ENCODE measurements around the gene BAK1. TPM values are rescaled to one million over a fixed set of nuclear protein-coding genes. Genes with fewer than 3 reads are reported as not detected.
A peak's percentile ranks its signal among the peaks of the same experiment; 100 is the strongest.
"Not testable (repeated sequence)": the region's sequence is repeated elsewhere in the genome, so short reads cannot be mapped to it uniquely, and the experiment has no call there.

Gene BAK1
- polyA plus RNA-seq, 3 donors from 2014 or later = 26.6 to 46.6 (median 32.4) TPM

DNA sequence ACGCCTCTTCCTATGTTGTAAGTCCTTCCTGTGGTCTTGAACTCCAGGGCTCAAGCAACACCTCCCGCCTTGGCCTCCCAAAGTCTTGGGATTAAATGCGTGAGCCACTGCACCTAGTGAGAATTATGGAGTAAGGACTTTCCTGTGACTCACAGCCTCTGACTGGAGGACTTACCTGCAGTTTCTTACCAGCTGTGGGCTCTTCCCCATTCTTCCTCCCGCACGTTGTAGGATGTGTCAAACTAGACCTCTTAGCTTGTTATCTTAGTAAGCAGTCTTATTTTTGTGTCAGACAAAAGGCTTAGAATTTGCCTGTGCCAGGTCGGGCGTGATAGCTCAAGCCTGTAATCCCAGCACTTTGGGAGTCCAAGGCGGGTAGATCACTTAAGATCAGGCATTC, 30.9 kb downstream of the BAK1 start:
- Mint-ChIP-seq H3K9me3 (no peaks in the 10 kb centered on the region), H3K36me3 (no peaks in the 10 kb centered on the region), H3K4me3 (no peak overlapping the region)

DNA sequence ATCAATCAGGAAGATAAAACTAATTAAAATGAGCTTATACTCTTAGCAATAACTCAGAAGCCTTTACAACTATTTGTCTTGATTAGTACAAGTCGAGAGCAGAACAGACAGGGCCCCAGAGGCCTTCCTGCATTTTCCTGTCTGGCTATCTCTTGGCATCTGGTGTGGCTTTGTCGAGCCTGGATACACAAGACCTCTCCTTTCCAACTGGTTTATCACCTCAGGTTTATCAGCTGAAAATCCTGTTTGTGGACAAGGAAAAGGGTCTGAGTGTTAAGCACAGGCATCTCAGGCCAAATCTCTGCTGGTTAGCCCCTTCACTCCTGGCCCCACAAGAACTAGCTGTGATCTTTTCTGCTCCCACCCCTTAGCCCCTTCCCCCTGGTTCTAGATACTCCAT, 32.6 kb downstream of the BAK1 start:
- Mint-ChIP-seq H3K4me3 (no peak overlapping the region), H3K9me3 (no peaks in the 10 kb centered on the region), H3K36me3 (no peaks in the 10 kb centered on the region), H3K27me3 (ENCODE audit: low read depth in 3 of 3) (peaks cover 0 to 2% (median 0%) of the 10 kb centered on the region in 3 donors), H3K4me1 (peaks cover 13 to 16% of the 10 kb centered on the region in 2 donors), H3K27ac (peak overlapping the region in 2 of 6 donors; percentile 62 to 68)
- no peak for DNase-seq

More for the DNA sequence above, 30.9 kb downstream of the BAK1 start:
- DNase-seq = no peak
- Mint-ChIP-seq H3K27ac (peak overlapping the region in 2 of 6 donors; percentile 6 to 28), H3K4me1 (peaks cover 13 to 16% of the 10 kb centered on the region in 2 donors), H3K27me3 (ENCODE audit: low read depth in 3 of 3) (peaks cover 0 to 2% (median 0%) of the 10 kb centered on the region in 3 donors)

DNA sequence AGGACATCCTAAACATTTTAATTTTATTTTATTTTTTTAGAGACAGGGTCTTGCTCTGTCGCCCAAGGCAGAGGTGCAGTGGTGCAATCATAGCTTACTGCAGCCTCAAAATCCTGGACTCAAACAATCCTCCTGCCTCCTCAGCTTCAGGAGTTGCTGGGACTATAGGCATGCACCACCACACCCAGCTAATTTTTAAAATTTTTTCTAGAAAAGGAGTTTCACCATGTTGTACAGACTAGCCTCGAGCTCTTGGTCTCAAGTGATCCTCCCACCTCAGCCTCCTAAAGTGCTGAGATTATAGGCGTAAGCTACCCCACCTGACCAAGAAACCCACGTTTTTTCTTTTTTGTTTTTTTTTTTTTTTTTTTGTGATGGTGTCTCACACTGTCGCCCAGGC, 33.3 kb downstream of the BAK1 start:
- peak overlapping the region in 1 of 5 donors; percentile 3 for H3K4me3 Mint-ChIP-seq
- H3K4me1 Mint-ChIP-seq = peaks cover 13 to 16% of the 10 kb centered on the region in 2 donors
- peaks cover 0 to 2% (median 0%) of the 10 kb centered on the region in 3 donors for H3K27me3 Mint-ChIP-seq (ENCODE audit: low read depth in 3 of 3)
- no peak overlapping the region for H3K27ac Mint-ChIP-seq
- H3K9me3 Mint-ChIP-seq = no peaks in the 10 kb centered on the region
- DNase-seq = no peak
- H3K36me3 Mint-ChIP-seq = no peaks in the 10 kb centered on the region

DNA sequence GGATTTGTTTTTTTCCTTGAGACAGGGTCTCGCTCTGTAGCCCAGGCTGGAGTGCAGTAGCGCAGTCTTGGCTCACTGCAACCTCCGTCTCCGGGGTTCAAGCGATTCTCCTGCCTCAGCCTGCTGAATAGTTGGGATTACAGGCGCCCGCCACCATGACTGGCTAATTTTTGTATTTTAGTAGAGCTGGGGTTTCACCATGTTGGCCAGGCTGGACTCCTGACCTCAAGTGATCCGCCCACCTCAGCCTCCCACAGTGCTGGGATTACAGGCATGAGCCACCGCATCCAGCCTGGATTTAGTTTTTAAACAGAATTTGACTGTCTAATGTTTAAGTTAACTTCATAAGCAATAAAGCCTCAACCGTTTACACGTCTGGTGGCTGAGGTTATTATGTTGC, 34.8 kb downstream of the BAK1 start:
- H3K27me3 Mint-ChIP-seq (ENCODE audit: low read depth in 3 of 3); DNase-seq; H3K4me3 Mint-ChIP-seq; H3K9me3 Mint-ChIP-seq; H3K36me3 Mint-ChIP-seq; H3K27ac Mint-ChIP-seq: not testable (repeated sequence)
- H3K4me1 Mint-ChIP-seq = peaks cover 13 to 16% of the 10 kb centered on the region in 2 donors

DNA sequence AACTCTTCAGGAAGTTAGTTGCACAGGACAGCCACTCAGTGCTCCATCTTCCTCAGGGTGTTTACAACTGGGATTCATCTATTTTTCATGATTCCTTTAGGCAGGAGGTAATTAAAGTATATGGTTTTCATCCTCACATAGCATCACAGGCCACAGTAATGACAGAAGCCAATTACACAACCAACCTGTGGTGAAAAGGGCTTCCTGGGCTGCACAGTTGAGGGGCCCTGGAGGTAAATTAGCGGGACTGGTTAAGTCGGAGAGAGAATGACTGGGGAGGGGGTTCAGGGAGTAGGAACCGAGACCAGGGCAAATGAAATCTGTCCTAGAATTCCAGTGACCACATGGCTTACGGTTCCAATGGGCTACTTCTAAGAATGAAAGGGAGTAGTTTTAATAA, 37.0 kb downstream of the BAK1 start:
- H3K4me1 Mint-ChIP-seq = peaks cover 7 to 10% of the 10 kb centered on the region in 2 donors
- H3K27ac Mint-ChIP-seq = no peak overlapping the region

DNA sequence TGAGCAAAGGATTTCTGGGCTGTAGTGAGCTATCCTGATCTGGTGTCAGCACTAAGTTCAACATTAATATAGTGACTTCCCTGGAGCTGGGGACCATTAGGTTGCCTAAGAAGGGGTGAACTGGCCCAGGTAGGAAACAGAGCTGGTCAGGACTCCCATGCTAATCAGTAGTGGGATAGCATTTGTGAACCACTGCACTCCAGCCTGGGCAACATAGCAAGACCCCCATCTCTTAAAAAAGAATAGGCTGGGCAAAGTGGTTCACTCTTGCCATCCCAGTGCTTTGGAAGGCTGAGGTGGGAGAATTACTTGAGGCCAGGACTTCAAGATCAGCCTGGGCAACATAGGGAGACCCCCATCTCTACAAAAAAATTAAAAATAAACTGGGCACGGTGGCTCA, 39.3 kb downstream of the BAK1 start:
- DNase-seq = no peak

More for the DNA sequence above, 37.0 kb downstream of the BAK1 start:
- no peak overlapping the region for H3K4me3 Mint-ChIP-seq
- no peaks in the 10 kb centered on the region for H3K9me3 Mint-ChIP-seq
- DNase-seq = no peak
- no peaks in the 10 kb centered on the region for H3K36me3 Mint-ChIP-seq
- H3K27me3 Mint-ChIP-seq (ENCODE audit: low read depth in 3 of 3) = no peaks in the 10 kb centered on the region

DNA sequence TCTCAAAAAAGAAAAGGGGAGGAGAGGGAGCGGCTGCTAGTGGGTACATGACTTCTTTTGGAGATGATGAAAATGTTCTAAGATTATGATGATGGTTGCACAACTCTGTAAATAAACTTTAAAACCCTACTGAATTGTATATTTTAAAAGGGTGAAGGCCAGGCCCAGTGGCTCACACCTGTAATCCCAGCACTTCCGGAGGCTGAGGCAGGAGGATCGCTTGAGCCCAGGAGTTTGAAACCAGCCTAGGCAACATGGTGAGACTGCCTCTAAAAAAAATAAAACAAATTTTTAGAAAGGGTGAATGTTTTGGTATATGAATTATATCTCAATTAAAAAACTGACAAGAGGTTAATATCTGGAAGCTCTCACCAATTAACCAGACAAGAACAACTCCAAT, 45.4 kb downstream of the BAK1 start:
- peaks cover 18 to 24% of the 10 kb centered on the region in 2 donors for H3K4me1 Mint-ChIP-seq
- H3K36me3 Mint-ChIP-seq = peaks cover 0 to 3% (median 0%) of the 10 kb centered on the region in 3 donors
- H3K27ac Mint-ChIP-seq = no peak overlapping the region
- DNase-seq = no peak
- H3K4me3 Mint-ChIP-seq = peak overlapping the region in 2 of 5 donors; percentile 7 to 15
- peaks cover 0 to 3% (median 0%) of the 10 kb centered on the region in 3 donors for H3K27me3 Mint-ChIP-seq (ENCODE audit: low read depth in 3 of 3)
- no peaks in the 10 kb centered on the region for H3K9me3 Mint-ChIP-seq

More for the DNA sequence above, 39.3 kb downstream of the BAK1 start:
- H3K4me3 Mint-ChIP-seq = no peak overlapping the region
- no peaks in the 10 kb centered on the region for H3K27me3 Mint-ChIP-seq (ENCODE audit: low read depth in 3 of 3)
- H3K27ac Mint-ChIP-seq = no peak overlapping the region
- no peaks in the 10 kb centered on the region for H3K9me3 Mint-ChIP-seq
- H3K4me1 Mint-ChIP-seq = no peaks in the 10 kb centered on the region
- H3K36me3 Mint-ChIP-seq = no peaks in the 10 kb centered on the region

DNA sequence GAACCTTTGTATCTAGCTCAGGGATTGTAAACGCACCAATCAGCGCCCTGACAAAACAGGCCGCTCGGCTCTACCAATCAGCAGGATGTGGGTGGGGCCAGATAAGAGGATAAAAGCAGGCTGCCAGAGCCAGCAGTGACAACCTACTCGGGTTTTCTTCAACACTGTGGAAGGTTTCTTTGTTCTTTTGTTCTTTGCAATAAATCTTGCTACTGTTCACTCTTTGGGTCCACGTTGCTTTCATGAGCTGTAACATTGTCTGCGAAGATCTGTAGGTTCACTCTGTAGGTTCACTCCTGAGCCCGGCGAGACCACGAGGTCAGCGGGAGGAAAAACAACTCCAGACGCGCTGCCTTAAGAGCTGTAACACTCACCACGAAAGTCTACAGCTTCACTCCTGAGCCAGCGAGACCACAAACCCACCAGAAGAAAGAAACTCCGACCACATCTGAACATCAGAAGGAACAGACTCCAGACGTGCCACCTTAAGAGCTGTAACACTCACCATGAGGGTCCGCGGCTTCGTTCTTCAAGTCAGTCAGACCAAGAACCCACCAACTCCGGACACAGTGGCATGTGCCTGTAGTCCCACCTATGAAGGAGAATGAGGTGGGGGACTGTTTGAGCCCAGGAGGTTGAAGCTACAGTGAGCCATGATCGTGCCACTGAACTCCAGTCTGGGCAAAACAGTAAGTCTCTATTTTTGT, 46.8 kb downstream of the BAK1 start:
- Mint-ChIP-seq H3K27ac (peak overlapping the region; percentile 82 to 94 (median 89)), H3K4me1 (peaks cover 18 to 24% of the 10 kb centered on the region in 2 donors), H3K4me3 (peak overlapping the region; percentile 81 to 92 (median 89))
- DNase-seq = peak; percentile 67 to 72 (median 69)
- H3K36me3 Mint-ChIP-seq; H3K27me3 Mint-ChIP-seq (ENCODE audit: low read depth in 3 of 3); H3K9me3 Mint-ChIP-seq: not testable (repeated sequence)

DNA sequence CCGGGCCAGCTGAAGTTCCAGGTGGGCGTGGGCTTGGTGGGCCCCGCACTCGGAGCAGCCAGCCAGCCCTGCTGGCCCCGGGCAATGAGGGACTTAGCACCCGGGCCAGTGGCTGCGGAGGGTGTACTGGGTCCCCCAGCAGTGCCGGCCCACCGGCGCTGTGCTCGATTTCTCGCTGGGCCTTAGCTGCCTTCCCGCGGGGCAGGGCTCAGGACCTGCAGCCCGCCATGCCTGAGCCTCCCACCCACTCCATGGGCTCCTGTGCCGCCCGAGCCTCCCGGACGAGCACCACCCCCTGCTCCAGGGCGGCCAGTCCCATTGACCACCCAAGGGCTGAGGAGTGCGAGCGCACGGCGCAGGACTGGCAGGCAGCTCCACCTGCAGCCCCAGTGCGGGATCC, 47.6 kb downstream of the BAK1 start:
- not testable (repeated sequence) for H3K4me3 Mint-ChIP-seq; H3K9me3 Mint-ChIP-seq; DNase-seq; H3K27me3 Mint-ChIP-seq (ENCODE audit: low read depth in 3 of 3); H3K27ac Mint-ChIP-seq; H3K36me3 Mint-ChIP-seq
- peaks cover 18 to 24% of the 10 kb centered on the region in 2 donors for H3K4me1 Mint-ChIP-seq

DNA sequence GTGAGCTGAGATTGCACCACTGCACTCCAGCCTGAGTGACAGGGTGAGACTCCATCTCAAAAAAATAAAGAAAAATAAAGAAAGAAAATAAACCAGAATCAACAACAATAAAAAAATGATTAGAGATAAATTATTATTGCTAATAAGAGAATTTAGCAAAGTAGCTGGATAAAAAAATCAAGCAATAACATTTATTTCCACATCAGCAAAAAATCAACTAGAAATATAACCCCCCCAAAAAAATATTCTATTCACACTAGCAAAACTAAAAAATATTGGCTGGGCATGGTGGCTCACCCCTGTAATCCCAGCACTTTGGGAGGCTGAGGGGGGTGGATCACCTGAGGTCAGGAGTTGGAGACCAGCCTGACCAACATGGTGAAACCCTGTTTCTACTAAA, 49.5 kb downstream of the BAK1 start:
- H3K4me3 Mint-ChIP-seq; DNase-seq; H3K9me3 Mint-ChIP-seq; H3K27me3 Mint-ChIP-seq (ENCODE audit: low read depth in 3 of 3); H3K36me3 Mint-ChIP-seq: not testable (repeated sequence)
- peak overlapping the region in 1 of 6 donors; percentile 34 for H3K27ac Mint-ChIP-seq
- peaks cover 18 to 24% of the 10 kb centered on the region in 2 donors for H3K4me1 Mint-ChIP-seq

Other genes with a start within 250 kb of the BAK1 start
- 1 to 10 TPM in 2 of 3 donors, not detected in 1; 2.2 to 3.7 TPM for gene KIFC1, start 188.5 kb downstream of the BAK1 start, polyA plus RNA-seq
- gene PHF1, start 169.3 kb downstream of the BAK1 start, polyA plus RNA-seq = 10 to 100 TPM; 22.7 to 36.5 (median 29.8) TPM
- 100 to 1,000 TPM; 367 to 404 (median 404) TPM for gene CUTA, start 162.2 kb downstream of the BAK1 start, polyA plus RNA-seq
- gene SYNGAP1, start 160.2 kb downstream of the BAK1 start, polyA plus RNA-seq = under 1 TPM; 0.02 to 0.32 (median 0.20) TPM
- gene ZBTB9, start 125.7 kb downstream of the BAK1 start, polyA plus RNA-seq = 1 to 10 TPM; 1.2 to 7.0 (median 3.0) TPM
- 1 to 10 TPM in 2 of 3 donors, under 1 TPM in 1; 0.02 to 7.2 (median 1.1) TPM for gene ITPR3, start 41.0 kb upstream of the BAK1 start, polyA plus RNA-seq
- 10 to 100 TPM; 27.9 to 48.8 (median 37.4) TPM for gene UQCC2, start 131.4 kb upstream of the BAK1 start, polyA plus RNA-seq
- not detected for gene IP6K3, start 166.6 kb upstream of the BAK1 start, polyA plus RNA-seq
- 10 to 100 TPM; 22.6 to 39.8 (median 23.6) TPM for gene LEMD2, start 208.9 kb upstream of the BAK1 start, polyA plus RNA-seq
- gene MLN, start 223.7 kb upstream of the BAK1 start, polyA plus RNA-seq = not detected

Data from immature natural killer cell (primary cell).